K562 (cell line): ENCODE data around the gene EMID1. TPM values are rescaled to one million over a fixed set of nuclear protein-coding genes. Genes with fewer than 3 reads are reported as not detected.

Experiments used
- GATA2 ChIP-seq: sonication (generic); formaldehyde crosslinking; IDR thresholded peaks from 2 replicates; pipeline ENCODE4 v1.4.0; 2020; ENCODE audit warnings: mild to moderate bottlenecking, missing genetic modification reagents
- NEUROD1 ChIP-seq: fragments of 150-350 bp; IDR thresholded peaks from 2 replicates; pipeline ENCODE4 v1.6.1; 2014; ENCODE audit warnings: borderline replicate concordance, low read length, low read depth; ENCODE audit not compliant: partially characterized antibody
- PML ChIP-seq: IDR thresholded peaks from 2 replicates; pipeline ENCODE4 v1.6.1; 2012; ENCODE audit warnings: low read length, inconsistent platforms
- RUNX1 ChIP-seq: sonication (generic); IDR thresholded peaks from 2 replicates; pipeline ENCODE4 v1.6.1; 2016; ENCODE audit warnings: antibody characterized with exemption, low read depth
- TBL1XR1 ChIP-seq, 2 experiments: IDR thresholded peaks; 2 replicates each; pipeline ENCODE4 v1.6.1; 2012; ENCODE audit warnings: improper control_type of control experiment in 2 of 2, low read length in 2 of 2, mild to moderate bottlenecking in 1 of 2
- polyA plus RNA-seq, 8 experiments: library from polyadenylated mRNA; depleted of rRNA in 4 of 8; stranded (reverse) in 5 of 8; unstranded in 3 of 8; fragments of >200 nt; fragmentation: Nextera tagmentation in 2 of 8; fragmentation: Illumina TruSeq in 1 of 8; extraction: Ambion mirVana in 2 of 8; extraction: Trizol in 1 of 8; gene quantifications; 2 replicates each; pipeline versions ENCODE4 v1.2.1 to v1.2.3, GENCODE V29; 2011 to 2014; ENCODE audit warnings: inconsistent platforms in 1 of 8, missing spikeins in 1 of 8
- total RNA-seq, 7 experiments: library from RNA; depleted of rRNA in 6 of 7; stranded (reverse); fragments of >200 nt in 6 of 7; fragmentation: Illumina TruSeq in 2 of 7; extraction: Trizol in 2 of 7; gene quantifications; 2 replicates each; pipeline versions ENCODE4 v1.2.1 to v1.2.3, GENCODE V29; 2011 to 2021; ENCODE audit warnings: low replicate concordance in 1 of 7
- TF ChIP-seq, protein P1 (sequence below), 2 experiments: fragments of 450-650 bp; IDR thresholded peaks; 2 replicates each; pipeline ENCODE4 v1.6.1; 2018; ENCODE audit warnings: mild to moderate bottlenecking in 2 of 2, low read depth in 1 of 2; ENCODE audit not compliant: partially characterized antibody in 2 of 2
- TF ChIP-seq, protein P2 (sequence below), 2 experiments: IDR thresholded peaks in 1 of 2; conservative IDR thresholded peaks in 1 of 2; 2 replicates each; pipeline ENCODE4 v1.6.1; 2016; ENCODE audit warnings: low read depth in 2 of 2, mild to moderate bottlenecking in 1 of 2, missing compliant biosample characterization in 1 of 2, missing genetic modification characterization in 1 of 2, moderate library complexity in 1 of 2
- TF ChIP-seq, protein P3 (sequence below), 2 experiments: fragments of 450-650 bp in 1 of 2; sonication (generic) in 1 of 2; formaldehyde crosslinking in 1 of 2; IDR thresholded peaks; 2 replicates each; pipeline versions ENCODE4 v1.7.1 to v1.9.0; 2016 to 2022; ENCODE audit warnings: inconsistent platforms in 1 of 2, mild to moderate bottlenecking in 1 of 2, missing genetic modification reagents in 1 of 2

Gene EMID1
- total and polyA plus RNA-seq, 9 of the 15 experiments (the other 6 are each of a cell fraction or from before 2014, with no cell fraction given), result 0.15 to 7.2 (median 2.7) TPM

DNA sequence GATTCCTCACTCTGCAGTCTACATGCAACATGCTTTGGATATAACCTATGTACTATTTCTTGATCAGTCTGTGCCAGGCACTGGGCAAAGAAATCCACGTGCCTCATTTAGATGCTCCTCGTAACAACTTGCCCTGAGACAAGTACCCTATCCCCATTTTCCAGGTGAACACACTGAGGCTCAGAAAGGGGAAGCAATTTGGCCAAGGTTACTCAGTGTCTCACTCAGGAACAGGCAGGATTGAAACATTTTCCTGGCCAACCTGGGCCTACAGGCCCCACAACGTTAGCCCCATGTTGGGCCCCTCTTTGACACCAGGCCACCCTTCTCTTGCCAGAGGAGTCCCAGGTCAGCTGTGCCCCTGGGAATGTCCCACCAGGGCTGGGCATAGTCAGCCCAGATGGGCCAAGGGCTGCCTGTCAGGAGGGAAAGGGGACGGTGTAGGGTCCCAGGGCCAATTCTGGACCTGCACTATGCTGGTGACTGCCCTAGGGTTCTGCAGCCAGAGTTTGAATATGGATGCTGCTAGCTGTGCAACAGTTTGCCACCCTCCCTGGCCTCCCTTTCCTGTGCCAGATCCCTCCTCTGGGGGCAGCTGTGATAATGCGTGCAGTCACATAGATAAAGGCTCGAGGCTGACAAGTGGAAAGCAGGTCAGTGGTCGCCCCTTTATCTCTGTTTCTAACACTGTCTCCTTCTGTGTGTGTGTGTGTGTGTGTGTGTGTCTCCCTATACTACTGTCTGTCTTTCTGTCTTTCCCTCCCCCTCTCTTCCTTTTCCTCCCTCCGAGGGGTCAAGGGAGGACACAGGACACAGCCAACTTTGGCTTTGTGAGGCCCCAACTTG, 10.4 kb upstream of the EMID1 start (continued):
- TF ChIP-seq, protein P1, sequence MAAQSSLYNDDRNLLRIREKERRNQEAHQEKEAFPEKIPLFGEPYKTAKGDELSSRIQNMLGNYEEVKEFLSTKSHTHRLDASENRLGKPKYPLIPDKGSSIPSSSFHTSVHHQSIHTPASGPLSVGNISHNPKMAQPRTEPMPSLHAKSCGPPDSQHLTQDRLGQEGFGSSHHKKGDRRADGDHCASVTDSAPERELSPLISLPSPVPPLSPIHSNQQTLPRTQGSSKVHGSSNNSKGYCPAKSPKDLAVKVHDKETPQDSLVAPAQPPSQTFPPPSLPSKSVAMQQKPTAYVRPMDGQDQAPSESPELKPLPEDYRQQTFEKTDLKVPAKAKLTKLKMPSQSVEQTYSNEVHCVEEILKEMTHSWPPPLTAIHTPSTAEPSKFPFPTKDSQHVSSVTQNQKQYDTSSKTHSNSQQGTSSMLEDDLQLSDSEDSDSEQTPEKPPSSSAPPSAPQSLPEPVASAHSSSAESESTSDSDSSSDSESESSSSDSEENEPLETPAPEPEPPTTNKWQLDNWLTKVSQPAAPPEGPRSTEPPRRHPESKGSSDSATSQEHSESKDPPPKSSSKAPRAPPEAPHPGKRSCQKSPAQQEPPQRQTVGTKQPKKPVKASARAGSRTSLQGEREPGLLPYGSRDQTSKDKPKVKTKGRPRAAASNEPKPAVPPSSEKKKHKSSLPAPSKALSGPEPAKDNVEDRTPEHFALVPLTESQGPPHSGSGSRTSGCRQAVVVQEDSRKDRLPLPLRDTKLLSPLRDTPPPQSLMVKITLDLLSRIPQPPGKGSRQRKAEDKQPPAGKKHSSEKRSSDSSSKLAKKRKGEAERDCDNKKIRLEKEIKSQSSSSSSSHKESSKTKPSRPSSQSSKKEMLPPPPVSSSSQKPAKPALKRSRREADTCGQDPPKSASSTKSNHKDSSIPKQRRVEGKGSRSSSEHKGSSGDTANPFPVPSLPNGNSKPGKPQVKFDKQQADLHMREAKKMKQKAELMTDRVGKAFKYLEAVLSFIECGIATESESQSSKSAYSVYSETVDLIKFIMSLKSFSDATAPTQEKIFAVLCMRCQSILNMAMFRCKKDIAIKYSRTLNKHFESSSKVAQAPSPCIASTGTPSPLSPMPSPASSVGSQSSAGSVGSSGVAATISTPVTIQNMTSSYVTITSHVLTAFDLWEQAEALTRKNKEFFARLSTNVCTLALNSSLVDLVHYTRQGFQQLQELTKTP (IDR thresholded peaks at IDR 0.05; ENCODE audit: low read depth in 1 of 2, partially characterized antibody in 2 of 2), result peak in 1 of 2 experiments; percentile 65
- TF ChIP-seq TBL1XR1 (IDR thresholded peaks at IDR 0.05; ENCODE audit: low read length in 2 of 2), result peak; percentile 24 to 76; a peak in 3 of 4 replicates
- peak; percentile 75 for TF ChIP-seq GATA2
- no peak for TF ChIP-seq NEUROD1
- TF ChIP-seq PML, result 0 out of 2 replicates have a peak, but pooled peaks have one; percentile 24
- TF ChIP-seq, protein P2, sequence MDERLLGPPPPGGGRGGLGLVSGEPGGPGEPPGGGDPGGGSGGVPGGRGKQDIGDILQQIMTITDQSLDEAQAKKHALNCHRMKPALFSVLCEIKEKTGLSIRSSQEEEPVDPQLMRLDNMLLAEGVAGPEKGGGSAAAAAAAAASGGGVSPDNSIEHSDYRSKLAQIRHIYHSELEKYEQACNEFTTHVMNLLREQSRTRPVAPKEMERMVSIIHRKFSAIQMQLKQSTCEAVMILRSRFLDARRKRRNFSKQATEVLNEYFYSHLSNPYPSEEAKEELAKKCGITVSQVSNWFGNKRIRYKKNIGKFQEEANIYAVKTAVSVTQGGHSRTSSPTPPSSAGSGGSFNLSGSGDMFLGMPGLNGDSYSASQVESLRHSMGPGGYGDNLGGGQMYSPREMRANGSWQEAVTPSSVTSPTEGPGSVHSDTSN (CRISPR knock-in tag; IDR thresholded peaks at IDR 0.05; ENCODE audit: low read depth), result no peak
- TF ChIP-seq, protein P2 (tag; conservative IDR thresholded peaks at IDR 0.05; ENCODE audit: low read depth), result peak; percentile 68
- TF ChIP-seq, protein P3, sequence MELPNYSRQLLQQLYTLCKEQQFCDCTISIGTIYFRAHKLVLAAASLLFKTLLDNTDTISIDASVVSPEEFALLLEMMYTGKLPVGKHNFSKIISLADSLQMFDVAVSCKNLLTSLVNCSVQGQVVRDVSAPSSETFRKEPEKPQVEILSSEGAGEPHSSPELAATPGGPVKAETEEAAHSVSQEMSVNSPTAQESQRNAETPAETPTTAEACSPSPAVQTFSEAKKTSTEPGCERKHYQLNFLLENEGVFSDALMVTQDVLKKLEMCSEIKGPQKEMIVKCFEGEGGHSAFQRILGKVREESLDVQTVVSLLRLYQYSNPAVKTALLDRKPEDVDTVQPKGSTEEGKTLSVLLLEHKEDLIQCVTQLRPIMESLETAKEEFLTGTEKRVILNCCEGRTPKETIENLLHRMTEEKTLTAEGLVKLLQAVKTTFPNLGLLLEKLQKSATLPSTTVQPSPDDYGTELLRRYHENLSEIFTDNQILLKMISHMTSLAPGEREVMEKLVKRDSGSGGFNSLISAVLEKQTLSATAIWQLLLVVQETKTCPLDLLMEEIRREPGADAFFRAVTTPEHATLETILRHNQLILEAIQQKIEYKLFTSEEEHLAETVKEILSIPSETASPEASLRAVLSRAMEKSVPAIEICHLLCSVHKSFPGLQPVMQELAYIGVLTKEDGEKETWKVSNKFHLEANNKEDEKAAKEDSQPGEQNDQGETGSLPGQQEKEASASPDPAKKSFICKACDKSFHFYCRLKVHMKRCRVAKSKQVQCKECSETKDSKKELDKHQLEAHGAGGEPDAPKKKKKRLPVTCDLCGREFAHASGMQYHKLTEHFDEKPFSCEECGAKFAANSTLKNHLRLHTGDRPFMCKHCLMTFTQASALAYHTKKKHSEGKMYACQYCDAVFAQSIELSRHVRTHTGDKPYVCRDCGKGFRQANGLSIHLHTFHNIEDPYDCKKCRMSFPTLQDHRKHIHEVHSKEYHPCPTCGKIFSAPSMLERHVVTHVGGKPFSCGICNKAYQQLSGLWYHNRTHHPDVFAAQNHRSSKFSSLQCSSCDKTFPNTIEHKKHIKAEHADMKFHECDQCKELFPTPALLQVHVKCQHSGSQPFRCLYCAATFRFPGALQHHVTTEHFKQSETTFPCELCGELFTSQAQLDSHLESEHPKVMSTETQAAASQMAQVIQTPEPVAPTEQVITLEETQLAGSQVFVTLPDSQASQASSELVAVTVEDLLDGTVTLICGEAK (IDR thresholded peaks at IDR 0.05), result peak; percentile 44
- TF ChIP-seq, protein P3 (CRISPR knock-in tag; IDR thresholded peaks at IDR 0.05), result no peak
- TF ChIP-seq RUNX1, result no peak
